Heart right ventricle (tissue), 16 donors: ENCODE measurements around the gene ARHGAP12. TPM values are rescaled to one million over a fixed set of nuclear protein-coding genes. Genes with fewer than 3 reads are reported as not detected.

Source experiments
- ATAC-seq, 8 donors: fragments of 200-7000 bp; cut with Tn5 transposase; one replicate each; pipeline ENCODE4 v1.9.1; 2020; ENCODE audit warnings: mild to moderate bottlenecking in 8 of 8, moderate library complexity in 8 of 8, moderate number of reproducible peaks in 1 of 8
- DNase-seq, 2 donors: peaks; one replicate each; pipeline ENCODE4 v3.0.0-alpha.2; 2020
- H3K27ac ChIP-seq, 10 donors: fragments of 200-600 bp; sonication (generic) in 2 of 10; one replicate each; pipeline versions ENCODE4 v1.5.0 to v1.8.0; 2020 to 2022; ENCODE audit warnings: mild to moderate bottlenecking in 3 of 10
- H3K27me3 ChIP-seq, 7 donors: fragments of 200-600 bp; one replicate each; pipeline ENCODE4 v1.8.0; 2021 to 2022; ENCODE audit warnings: mild to moderate bottlenecking in 2 of 7
- H3K36me3 ChIP-seq, 9 donors: fragments of 200-600 bp; sonication (generic) in 1 of 9; one replicate each; pipeline versions ENCODE4 v1.5.0 to v1.8.0; 2020 to 2022; ENCODE audit warnings: mild to moderate bottlenecking in 2 of 9
- H3K4me1 ChIP-seq, 9 donors: fragments of 200-600 bp; sonication (generic) in 1 of 9; one replicate each; pipeline versions ENCODE4 v1.5.0 to v1.8.0; 2020 to 2022; ENCODE audit warnings: mild to moderate bottlenecking in 4 of 9
- H3K4me3 ChIP-seq, 10 donors: fragments of 200-600 bp; sonication (generic) in 2 of 10; one replicate each; pipeline versions ENCODE4 v1.5.0 to v1.8.0; 2020 to 2022; ENCODE audit warnings: mild to moderate bottlenecking in 7 of 10, moderate library complexity in 2 of 10
- H3K9me3 ChIP-seq, 11 donors: fragments of 200-600 bp in 10 of 11; sonication (generic) in 2 of 11; one replicate each; pipeline versions ENCODE4 v1.5.0 to v1.8.0; 2013 to 2022; ENCODE audit warnings: mild to moderate bottlenecking in 2 of 11, control low read depth in 1 of 11, moderate library complexity in 1 of 11
- WGBS, 2 donors: extraction: QIAGEN DNeasy Blood & Tissue Kit; methylation state at CpG; one replicate each; pipeline ENCODE4 v1.1.7; 2013; ENCODE audit warnings: inconsistent platforms in 1 of 2; 5-methylcytosine and 5-hydroxymethylcytosine counted together
- intact Hi-C, 10 donors: fragments of 100-400 bp; cut with DNase I; formaldehyde crosslinking; loops; one replicate each; pipeline versions ENCODE4 v1.11.1 to v1.14.2; 2022
- polyA plus RNA-seq, 2 donors: library from polyadenylated mRNA; stranded (reverse); fragments of 200-250 nt; gene quantifications; one replicate each; pipeline ENCODE4 v1.2.3, GENCODE V29; 2013
- total RNA-seq, 10 donors: library from RNA; stranded (reverse); fragmentation: NEBNext Ultra II Directional in 3 of 10; extraction: Animal tissue kit (Norgen Biotek cat#: 25700) in 3 of 10; gene quantifications; one replicate each; pipeline versions ENCODE4 v1.2.1 to v1.2.4, GENCODE V29; 2021 to 2023
- TF ChIP-seq, protein P1 (sequence below), 9 donors: fragments of 200-600 bp; sonication (generic) in 2 of 9; IDR thresholded peaks; one replicate each; pipeline versions ENCODE4 v1.5.0 to v1.8.0; 2021 to 2022; ENCODE audit warnings: antibody characterized with exemption in 9 of 9, mild to moderate bottlenecking in 5 of 9, moderate library complexity in 1 of 9
- donor health status: Arrhythmogenic right ventricular cardiomyopathy.
- donor health status: ischemic (EF 13 %, LVEDD 7.1; RV severe dilation, severe dysfunction).
- donor health status: healthy with polysubstance abuse.
- donor health status: DM: no; HTN: yes; CAD: no.
- donor health status: DM: no; HTN: no; CAD: no.
- donor health status: ischemic (EF 25% LVEDD 6.9; RV normal size, moderate dysfunction).
- donor health status: ischemic (EF 25% LVEDD 5.7; RV mildly dilated, moderate dysfunction).
- donor health status: healthy.
- donor health status: DM: yes; HTN: yes; CAD: no.
- donor health status: Ischemic cardiomyopathy.
- donor health status: ischemic (EF 35%, LVEDD 5.7; RV mildly dilated, moderate dysfunction).
- donor health status: nonischemic (EF 11% LVEDD 7.7; RV severe dilation, severe dysfunction).
- donor health status: DM: yes; HTN: yes; CAD: no.
- donor health status: PGD.
- donor health status: ischemic (EF 29% LVEDD 5.4; RV normal size, mild dysfunction).
- donor health status: nonischemic (EF 23%, LVEDD 6.1; RV moderate dilation, normal function).

The ARHGAP12 gene
- total and polyA plus RNA-seq, 12 donors, result 7.6 to 35.2 (median 21.0) TPM

DNA sequence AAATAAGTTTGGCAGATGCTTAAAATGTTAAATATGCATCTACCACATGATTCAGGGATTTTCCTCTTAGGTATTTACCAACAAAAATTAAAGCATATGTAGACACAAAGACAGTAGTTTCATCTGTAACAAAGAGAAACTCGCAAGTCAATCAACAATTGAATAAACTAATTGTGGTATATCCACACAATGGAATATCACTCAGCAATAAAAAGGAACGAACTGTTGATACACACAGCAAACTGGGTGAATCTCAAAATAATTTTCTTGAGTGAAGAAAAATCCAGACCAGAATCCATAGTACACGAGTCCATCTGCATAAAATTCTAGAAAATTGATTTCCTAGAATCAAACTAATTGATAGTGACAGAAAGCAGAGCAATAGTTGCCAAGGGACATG lies 5.2 kb downstream of the ARHGAP12 start:
- WGBS, 2 donors, result 96 to 99% methylated on average over 3 of the region's 3 CpGs
- TF ChIP-seq, protein P1, sequence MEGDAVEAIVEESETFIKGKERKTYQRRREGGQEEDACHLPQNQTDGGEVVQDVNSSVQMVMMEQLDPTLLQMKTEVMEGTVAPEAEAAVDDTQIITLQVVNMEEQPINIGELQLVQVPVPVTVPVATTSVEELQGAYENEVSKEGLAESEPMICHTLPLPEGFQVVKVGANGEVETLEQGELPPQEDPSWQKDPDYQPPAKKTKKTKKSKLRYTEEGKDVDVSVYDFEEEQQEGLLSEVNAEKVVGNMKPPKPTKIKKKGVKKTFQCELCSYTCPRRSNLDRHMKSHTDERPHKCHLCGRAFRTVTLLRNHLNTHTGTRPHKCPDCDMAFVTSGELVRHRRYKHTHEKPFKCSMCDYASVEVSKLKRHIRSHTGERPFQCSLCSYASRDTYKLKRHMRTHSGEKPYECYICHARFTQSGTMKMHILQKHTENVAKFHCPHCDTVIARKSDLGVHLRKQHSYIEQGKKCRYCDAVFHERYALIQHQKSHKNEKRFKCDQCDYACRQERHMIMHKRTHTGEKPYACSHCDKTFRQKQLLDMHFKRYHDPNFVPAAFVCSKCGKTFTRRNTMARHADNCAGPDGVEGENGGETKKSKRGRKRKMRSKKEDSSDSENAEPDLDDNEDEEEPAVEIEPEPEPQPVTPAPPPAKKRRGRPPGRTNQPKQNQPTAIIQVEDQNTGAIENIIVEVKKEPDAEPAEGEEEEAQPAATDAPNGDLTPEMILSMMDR (IDR thresholded peaks at IDR 0.05), result no peak
- Histone ChIP-seq H3K27me3 (no peaks in the 10 kb centered on the region), H3K36me3 (no peaks in the 10 kb centered on the region), H3K27ac (no peak overlapping the region), H3K4me1 (peaks cover 6 to 44% (median 19%) of the 10 kb centered on the region in 9 donors), H3K9me3 (peaks cover 0 to 5% (median 0%) of the 10 kb centered on the region in 11 donors), H3K4me3 (no peak overlapping the region)
- ATAC-seq (no peak), DNase-seq (no peak)
- intact Hi-C loops, result loop anchor here in 1 of 10 donors (10.0 kb wide), 1 partner anchor 59 kb away; no protein-coding TSS in a partner anchor

DNA sequence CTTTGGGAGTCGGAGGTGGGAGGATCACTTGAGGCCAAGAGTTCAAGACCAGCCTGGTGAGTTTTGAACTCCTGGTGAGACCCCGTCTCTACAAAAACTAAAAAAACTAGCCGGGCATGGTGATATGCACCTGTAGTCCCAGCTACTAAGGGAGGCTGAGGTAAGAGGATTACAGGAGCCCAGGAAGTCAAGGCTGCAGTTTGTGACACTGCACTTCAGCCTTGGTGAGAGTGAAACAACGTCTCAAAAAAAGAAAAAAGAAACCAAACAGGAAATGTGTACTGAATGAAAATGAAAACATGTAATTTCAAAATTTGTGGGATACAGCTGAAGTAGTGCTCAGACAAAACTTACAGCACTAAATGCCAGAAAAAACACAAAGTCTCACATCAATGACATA lies 7.6 kb downstream of the ARHGAP12 start:
- H3K9me3 ChIP-seq, result peaks cover 0 to 5% (median 0%) of the 10 kb centered on the region in 11 donors
- TF ChIP-seq, protein P1 (IDR thresholded peaks at IDR 0.05), result no peak
- no peak overlapping the region for H3K4me3 ChIP-seq
- peaks cover 0 to 29% (median 5%) of the 10 kb centered on the region in 9 donors for H3K4me1 ChIP-seq
- 66 to 69% methylated on average over 4 of the region's 4 CpGs for WGBS, 2 donors
- DNase-seq (no peak), ATAC-seq (no peak)
- H3K27ac ChIP-seq, result no peak overlapping the region
- no peaks in the 10 kb centered on the region for H3K27me3 ChIP-seq
- intact Hi-C loops, result loop anchor here in 1 of 10 donors (10.0 kb wide), 1 partner anchor 56 kb away; no protein-coding TSS in a partner anchor
- H3K36me3 ChIP-seq, result no peaks in the 10 kb centered on the region

DNA sequence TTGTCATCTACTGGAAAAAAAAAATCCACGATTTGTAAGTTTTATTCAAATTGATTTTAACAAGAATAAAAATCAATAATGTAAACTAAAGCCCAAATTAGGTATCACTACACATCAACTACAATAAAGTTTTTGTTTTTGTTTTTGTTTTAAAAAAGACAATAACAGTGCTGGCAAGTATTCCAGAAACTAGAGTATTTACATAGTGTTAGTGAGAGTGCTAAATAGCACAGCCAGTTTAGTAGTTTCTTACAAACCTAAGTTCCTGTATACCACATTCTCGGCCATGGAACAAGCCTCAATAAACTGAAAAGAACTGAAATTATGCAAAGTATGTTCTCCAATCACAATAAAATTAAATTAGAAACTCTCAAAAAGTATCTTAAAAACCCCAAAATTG lies 8.1 kb downstream of the ARHGAP12 start:
- Histone ChIP-seq H3K4me3 (no peak overlapping the region), H3K27me3 (no peaks in the 10 kb centered on the region), H3K36me3 (no peaks in the 10 kb centered on the region), H3K9me3 (peaks cover 0 to 5% (median 0%) of the 10 kb centered on the region in 11 donors), H3K4me1 (peaks cover 0 to 27% (median 2%) of the 10 kb centered on the region in 9 donors), H3K27ac (no peak overlapping the region)
- intact Hi-C loops, result loop anchor here in 1 of 10 donors (10.0 kb wide), 1 partner anchor 56 kb away; no protein-coding TSS in a partner anchor
- ATAC-seq (no peak), DNase-seq (no peak)
- TF ChIP-seq, protein P1 (IDR thresholded peaks at IDR 0.05), result no peak
- 90% methylated on average over 2 of the region's 2 CpGs for WGBS, 2 donors

DNA sequence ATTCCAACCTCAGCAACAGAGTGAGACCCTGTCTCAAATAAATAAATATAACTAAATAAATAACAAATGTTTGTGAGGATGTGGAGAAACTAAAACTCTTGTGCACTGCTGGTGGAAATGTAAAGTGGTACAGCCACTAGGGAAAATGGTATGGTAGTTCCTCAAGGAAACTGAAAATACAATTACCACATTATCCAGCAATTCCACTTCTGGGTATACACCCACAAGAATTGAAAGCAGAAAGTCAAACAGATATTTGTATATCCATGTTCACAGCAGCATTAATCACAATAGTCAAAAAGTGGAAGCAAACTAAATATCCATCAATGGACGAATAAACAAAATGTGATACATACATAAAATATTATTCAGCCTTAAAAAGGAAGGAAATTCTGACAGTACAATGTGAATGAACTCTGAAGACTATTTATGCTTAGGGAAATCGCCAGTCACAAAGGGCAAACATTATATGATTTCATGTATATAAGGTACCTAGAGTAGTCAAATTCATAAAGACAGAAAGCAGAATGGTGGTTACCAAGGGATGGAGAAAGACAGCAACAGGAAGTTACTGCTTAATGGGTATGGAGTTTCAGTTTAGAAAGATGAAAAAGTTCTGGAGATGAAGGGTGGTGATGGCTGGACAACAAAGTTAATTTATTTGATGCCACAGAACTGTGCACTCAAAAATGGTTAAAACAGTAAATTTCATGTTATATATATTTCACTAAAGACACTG lies 9.8 kb downstream of the ARHGAP12 start:
- ATAC-seq, result no peak
- TF ChIP-seq, protein P1 (IDR thresholded peaks at IDR 0.05), result no peak
- no peak overlapping the region for H3K4me3 ChIP-seq
- no peak overlapping the region for H3K27ac ChIP-seq
- WGBS, 2 donors, result 91 to 92% methylated on average over 2 of the region's 2 CpGs
- intact Hi-C loops, result no loop called here
- no peaks in the 10 kb centered on the region for H3K27me3 ChIP-seq
- H3K36me3 ChIP-seq, result no peaks in the 10 kb centered on the region
- no peak for DNase-seq
- peaks cover 0 to 27% (median 2%) of the 10 kb centered on the region in 9 donors for H3K4me1 ChIP-seq
- peaks cover 0 to 5% (median 0%) of the 10 kb centered on the region in 11 donors for H3K9me3 ChIP-seq
